ENCODE measurements around the gene PTCRA. TPM values are rescaled to one million over a fixed set of nuclear protein-coding genes. Genes with fewer than 3 reads are reported as not detected.
"Not testable (repeated sequence)": the region's sequence is repeated elsewhere in the genome, so short reads cannot be mapped to it uniquely, and the experiment has no call there.

PTCRA gene
- total RNA-seq, 1 experiment from 2014 or later: not detected

DNA sequence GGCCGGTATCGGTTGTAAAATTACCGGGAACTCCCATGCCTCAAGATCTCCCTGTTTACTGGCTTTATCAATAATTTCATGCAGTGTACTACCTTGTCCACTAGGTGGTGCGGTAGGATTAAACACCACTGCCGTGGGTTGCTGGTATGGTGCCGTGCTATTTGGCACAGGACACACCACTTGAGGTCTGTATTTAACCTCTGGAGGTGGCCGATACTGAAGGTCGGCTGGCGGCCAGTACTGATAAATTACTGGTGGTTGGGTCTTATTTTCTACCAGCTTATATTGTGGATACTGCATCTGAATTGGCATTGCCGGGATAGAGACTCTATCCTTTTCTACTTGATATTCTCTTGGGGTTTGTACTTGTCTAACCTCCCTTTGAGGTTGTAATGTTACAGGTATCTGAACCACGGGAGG is 14.3 kb upstream of the PTCRA start:
- 0 out of 2 replicates have a peak overlapping the region, but pooled peaks have one; percentile 29 for H3K27ac ChIP-seq (ENCODE audit: low read length)
- peaks cover 5% of the 10 kb centered on the region for H3K4me1 ChIP-seq (ENCODE audit: control insufficient read depth, insufficient read depth, low read length)
- H3K27me3 ChIP-seq (ENCODE audit: control insufficient read depth, insufficient read depth, low read length): no peaks in the 10 kb centered on the region
- ChIA-PET CTCF (interaction anchor here (0.8 to 1.0 kb wide), 2 partner anchors 112 to 119 kb away, joined by 3 read pairs; partner anchors contain the start of genes KLHDC3 and MEA1), POLR2A (no interaction called here)
- TF ChIP-seq, protein P1, sequence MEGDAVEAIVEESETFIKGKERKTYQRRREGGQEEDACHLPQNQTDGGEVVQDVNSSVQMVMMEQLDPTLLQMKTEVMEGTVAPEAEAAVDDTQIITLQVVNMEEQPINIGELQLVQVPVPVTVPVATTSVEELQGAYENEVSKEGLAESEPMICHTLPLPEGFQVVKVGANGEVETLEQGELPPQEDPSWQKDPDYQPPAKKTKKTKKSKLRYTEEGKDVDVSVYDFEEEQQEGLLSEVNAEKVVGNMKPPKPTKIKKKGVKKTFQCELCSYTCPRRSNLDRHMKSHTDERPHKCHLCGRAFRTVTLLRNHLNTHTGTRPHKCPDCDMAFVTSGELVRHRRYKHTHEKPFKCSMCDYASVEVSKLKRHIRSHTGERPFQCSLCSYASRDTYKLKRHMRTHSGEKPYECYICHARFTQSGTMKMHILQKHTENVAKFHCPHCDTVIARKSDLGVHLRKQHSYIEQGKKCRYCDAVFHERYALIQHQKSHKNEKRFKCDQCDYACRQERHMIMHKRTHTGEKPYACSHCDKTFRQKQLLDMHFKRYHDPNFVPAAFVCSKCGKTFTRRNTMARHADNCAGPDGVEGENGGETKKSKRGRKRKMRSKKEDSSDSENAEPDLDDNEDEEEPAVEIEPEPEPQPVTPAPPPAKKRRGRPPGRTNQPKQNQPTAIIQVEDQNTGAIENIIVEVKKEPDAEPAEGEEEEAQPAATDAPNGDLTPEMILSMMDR (IDR thresholded peaks at IDR 0.05): peak; percentile 92
- TF ChIP-seq TCF7L2 (IDR thresholded peaks at IDR 0.05; ENCODE audit: low read depth, low read length): no peak
- no TSS peak for BruUV-seq (replicated peaks)
- H3K36me3 ChIP-seq (ENCODE audit: control insufficient read depth, insufficient read depth, low read length): no peaks in the 10 kb centered on the region
- H3K9me3 ChIP-seq (ENCODE audit: control insufficient read depth, insufficient read depth, low read depth, low read length): no peaks in the 10 kb centered on the region
- DNase-seq (ENCODE audit: low read depth, low spot score) (peak; percentile 72), ATAC-seq (peak; percentile 97)
- intact Hi-C loops (cut with micrococcal nuclease; ENCODE audit: unreplicated experiment) (loop anchor here (5.0 to 10.0 kb wide), 3 partner anchors 63 to 243 kb away; partner anchors contain the start of genes GNMT, KLHDC3 and MEA1), in situ Hi-C loops (cut with HindIII; ENCODE audit: low pct_unique_long_range_greater_than_20kb, low sequenced_read_pairs) (no loop called here)
- peak overlapping the region in 1 of 2 experiments; percentile 23; a peak in 2 of 4 replicates for H3K4me3 ChIP-seq (ENCODE audit: low read depth in 2 of 2, low read length in 2 of 2)

DNA sequence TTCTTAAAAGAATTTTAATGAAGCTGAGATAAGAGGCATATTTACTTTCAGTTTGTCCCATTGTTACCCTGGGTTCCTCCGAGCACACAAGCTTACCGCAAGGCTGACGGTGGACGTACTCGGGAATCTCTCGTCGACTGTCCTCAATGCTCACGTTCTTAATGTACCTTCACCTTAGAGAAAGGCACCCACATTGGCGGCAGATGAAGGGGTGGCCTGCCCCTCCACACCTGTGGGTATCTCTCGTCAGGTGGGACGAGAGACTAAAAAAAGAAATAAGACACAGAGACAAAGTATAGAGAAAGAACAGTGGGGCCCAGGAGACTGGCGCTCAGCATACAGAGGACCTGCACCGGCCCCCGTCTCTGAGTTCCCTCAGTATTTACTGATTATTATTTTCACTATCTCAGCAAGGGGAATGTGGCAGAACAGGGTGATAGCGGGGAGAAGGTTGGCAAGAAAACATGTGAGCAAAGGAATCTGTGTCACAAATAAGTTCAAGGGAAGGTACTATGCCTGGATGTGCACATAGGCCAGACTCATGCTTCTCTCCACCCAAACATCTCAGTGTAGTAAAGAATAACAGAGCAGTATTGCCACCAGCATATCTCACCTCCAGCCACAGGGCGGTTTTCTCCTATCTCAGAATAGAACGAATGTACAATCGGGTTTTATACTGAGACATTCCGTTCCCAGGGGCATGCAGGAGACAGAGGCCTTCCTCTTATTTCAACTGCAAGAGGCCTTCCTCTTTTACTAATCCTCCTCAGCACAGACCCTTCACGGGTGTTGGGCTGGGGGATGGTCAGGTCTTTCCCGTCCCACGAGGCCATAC is 13.2 kb upstream of the PTCRA start:
- DNase-seq (ENCODE audit: low read depth, low spot score); POLR2A ChIA-PET; BruUV-seq (replicated peaks); H3K9me3 ChIP-seq (ENCODE audit: control insufficient read depth, insufficient read depth, low read depth, low read length); in situ Hi-C loops (cut with HindIII; ENCODE audit: low pct_unique_long_range_greater_than_20kb, low sequenced_read_pairs); CTCF ChIA-PET; ATAC-seq; H3K27me3 ChIP-seq (ENCODE audit: control insufficient read depth, insufficient read depth, low read length); H3K4me1 ChIP-seq (ENCODE audit: control insufficient read depth, insufficient read depth, low read length); H3K36me3 ChIP-seq (ENCODE audit: control insufficient read depth, insufficient read depth, low read length); H3K27ac ChIP-seq (ENCODE audit: low read length): not testable (repeated sequence)
- intact Hi-C loops (cut with micrococcal nuclease; ENCODE audit: unreplicated experiment): loop anchor here (5.0 to 10.0 kb wide), 3 partner anchors 62 to 242 kb away; partner anchors contain the start of genes GNMT, KLHDC3 and MEA1
- peak overlapping the region in 1 of 2 experiments; percentile 11; a peak in 1 of 4 replicates for H3K4me3 ChIP-seq (ENCODE audit: low read depth in 2 of 2, low read length in 2 of 2)

GRCh38 chr6:42904467-42904866 is 11.4 kb upstream of the PTCRA start:
- POLR2A ChIA-PET: interaction anchor here (0.7 kb wide), 1 partner anchor 173 kb away, joined by 6 read pairs; no protein-coding TSS in a partner anchor
- Histone ChIP-seq H3K4me3 (ENCODE audit: low read depth in 2 of 2, low read length in 2 of 2) (no peak overlapping the region), H3K27ac (ENCODE audit: low read length) (no peak overlapping the region), H3K36me3 (ENCODE audit: control insufficient read depth, insufficient read depth, low read length) (no peaks in the 10 kb centered on the region), H3K4me1 (ENCODE audit: control insufficient read depth, insufficient read depth, low read length) (peaks cover 5% of the 10 kb centered on the region), H3K9me3 (ENCODE audit: control insufficient read depth, insufficient read depth, low read depth, low read length) (no peaks in the 10 kb centered on the region), H3K27me3 (ENCODE audit: control insufficient read depth, insufficient read depth, low read length) (no peaks in the 10 kb centered on the region)
- CTCF ChIA-PET: interaction anchor here (0.7 kb wide), 3 partner anchors 76 to 245 kb away, joined by 5 to 12 read pairs (median 6); no protein-coding TSS in a partner anchor
- ATAC-seq: no peak
- intact Hi-C loops (cut with micrococcal nuclease; ENCODE audit: unreplicated experiment) (loop anchor here (5.0 to 10.0 kb wide), 3 partner anchors 60 to 240 kb away; partner anchors contain the start of genes GNMT, KLHDC3 and MEA1), in situ Hi-C loops (cut with HindIII; ENCODE audit: low pct_unique_long_range_greater_than_20kb, low sequenced_read_pairs) (no loop called here)
- no peak for DNase-seq (ENCODE audit: low read depth, low spot score)
- no TSS peak for BruUV-seq (replicated peaks)
- TF ChIP-seq, protein P1 (IDR thresholded peaks at IDR 0.05): no peak
- TF ChIP-seq POLR2AphosphoS5 (IDR thresholded peaks at IDR 0.05; ENCODE audit: low read depth, low read length) (no peak), REST (IDR thresholded peaks at IDR 0.05; ENCODE audit: insufficient read depth in 1 of 2, low read depth in 2 of 2, low read length in 1 of 2) (no peak), TCF7L2 (IDR thresholded peaks at IDR 0.05; ENCODE audit: low read depth, low read length) (no peak), SIN3A (IDR thresholded peaks at IDR 0.05; ENCODE audit: borderline replicate concordance, insufficient read depth, low read depth, low read length) (no peak)
